Right ventricle myocardium superior (tissue), 1 donor: Measurements from ENCODE around the gene KBTBD2. TPM values are rescaled to one million over a fixed set of nuclear protein-coding genes. Genes with fewer than 3 reads are reported as not detected.
A peak's percentile ranks its signal among the peaks of the same experiment; 100 is the strongest.
"Not testable (repeated sequence)": the region's sequence is repeated elsewhere in the genome, so short reads cannot be mapped to it uniquely, and the experiment has no call there.

Experiments
- ATAC-seq: fragments of 200-7000 bp; cut with Tn5 transposase; one replicate; pipeline ENCODE4 v1.9.1; 2020; ENCODE audit warnings: mild to moderate bottlenecking; ENCODE audit not compliant: poor library complexity
- DNase-seq: peaks from one replicate; pipeline ENCODE4 v3.0.0-alpha.2; 2020
- intact Hi-C: fragments of 100-400 bp; cut with DNase I; formaldehyde crosslinking; loops from one replicate; pipeline ENCODE4 v1.11.2; 2022
- total RNA-seq: library from RNA; stranded (reverse); fragmentation: NEBNext Ultra II Directional; extraction: Animal tissue kit (Norgen Biotek cat#: 25700); gene quantifications from one replicate; pipeline ENCODE4 v1.2.1, GENCODE V29; 2021
- donor health status: DM: no; HTN: yes; CAD: no; lungs with severe emphysema.

Gene KBTBD2
- total RNA-seq, 1 donor from 2014 or later, result 25.1 TPM

DNA sequence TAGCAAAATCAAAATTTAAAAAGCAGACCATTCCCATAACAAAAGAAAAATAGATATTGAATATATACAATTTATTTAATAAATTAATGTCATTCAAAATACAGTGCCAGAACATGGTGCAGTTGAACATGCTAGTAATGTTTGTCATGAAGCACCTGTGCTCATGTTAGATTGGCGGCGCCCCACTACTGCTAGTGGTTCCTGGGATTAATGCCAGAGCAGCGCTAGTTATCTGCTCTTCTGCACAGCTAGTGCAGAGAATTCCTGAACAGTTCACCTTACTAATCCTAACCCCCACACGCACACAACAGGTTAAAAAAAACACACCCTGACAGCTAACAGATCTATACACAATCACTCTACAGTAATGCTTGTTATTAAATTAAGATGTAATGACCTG, 23.4 kb downstream of the KBTBD2 start:
- peak; percentile 55 for DNase-seq
- intact Hi-C loops, result no loop called here
- ATAC-seq, result peak; percentile 67

DNA sequence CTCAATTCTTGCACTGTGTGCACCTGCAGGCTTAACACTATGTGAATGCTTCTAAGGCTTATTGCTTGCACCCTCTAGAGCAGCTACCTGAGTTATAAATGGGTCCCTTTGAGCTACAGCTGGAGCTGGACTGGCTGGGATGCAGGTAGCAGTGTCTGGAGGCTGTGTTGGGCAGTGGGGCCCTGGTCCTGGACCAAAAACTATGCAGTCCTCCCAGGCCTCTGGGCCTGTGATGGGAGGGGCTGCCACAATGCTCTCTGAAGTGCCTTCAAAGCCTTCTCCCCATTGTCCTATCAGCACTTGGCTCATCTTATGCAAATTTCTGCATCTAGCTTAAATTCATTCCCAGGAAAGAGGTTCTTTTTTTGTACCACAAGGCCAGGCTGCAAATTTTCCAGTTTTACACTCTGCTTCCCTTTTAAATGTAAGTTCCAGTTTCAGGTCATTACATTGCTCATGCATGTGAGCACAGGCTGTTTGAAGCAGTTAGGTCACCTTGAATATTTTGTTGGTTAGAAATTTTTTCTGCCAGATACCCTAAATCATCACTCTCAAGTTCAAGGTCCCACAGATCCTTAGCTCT, 26.0 kb downstream of the KBTBD2 start:
- intact Hi-C loops, result no loop called here
- DNase-seq (no peak), ATAC-seq (no peak)

DNA sequence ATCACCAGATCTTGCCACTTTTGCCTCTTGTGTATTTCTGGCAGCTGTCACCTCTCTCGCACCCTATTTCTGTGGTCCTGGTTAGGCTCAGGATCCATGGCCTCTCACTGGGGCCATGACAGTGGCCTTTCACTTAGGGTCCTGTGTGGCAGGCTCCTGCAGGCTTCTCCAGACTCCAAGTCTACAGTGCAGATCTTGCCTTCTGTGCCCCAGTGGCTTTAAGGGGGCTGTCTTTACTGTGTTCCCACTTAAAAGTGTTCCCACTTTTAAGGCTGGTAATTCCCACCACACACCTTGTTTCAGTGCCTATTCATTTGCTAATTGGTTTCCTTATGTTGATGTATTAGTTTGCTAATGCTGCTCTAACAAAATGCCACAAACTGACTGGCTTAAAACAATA, 27.7 kb downstream of the KBTBD2 start:
- DNase-seq, intact Hi-C loops, ATAC-seq: not testable (repeated sequence)

GRCh38 chr7:32860090-32860489, 31.5 kb downstream of the KBTBD2 start:
- DNase-seq, result no peak
- no peak for ATAC-seq
- intact Hi-C loops, result no loop called here

DNA sequence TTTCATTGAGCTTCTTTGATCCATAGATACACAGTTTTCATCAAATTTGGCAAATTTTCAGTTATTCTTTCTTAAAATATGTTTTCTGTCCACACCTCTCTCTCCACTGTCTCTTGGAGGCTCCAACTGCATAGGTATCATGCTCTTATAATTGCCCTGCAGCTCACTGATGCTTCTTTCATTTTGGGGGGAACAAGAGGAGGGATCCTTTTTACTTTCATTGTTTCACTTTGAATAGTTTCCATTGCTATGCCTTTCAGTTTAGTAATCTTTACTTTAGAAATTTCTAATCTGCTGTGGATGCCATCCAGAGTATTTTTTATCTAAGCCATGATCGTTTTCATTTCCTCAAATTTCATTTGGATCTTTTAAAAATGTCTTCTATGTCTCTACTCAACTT, 32.9 kb downstream of the KBTBD2 start:
- intact Hi-C loops, result no loop called here
- DNase-seq, result no peak
- no peak for ATAC-seq

DNA sequence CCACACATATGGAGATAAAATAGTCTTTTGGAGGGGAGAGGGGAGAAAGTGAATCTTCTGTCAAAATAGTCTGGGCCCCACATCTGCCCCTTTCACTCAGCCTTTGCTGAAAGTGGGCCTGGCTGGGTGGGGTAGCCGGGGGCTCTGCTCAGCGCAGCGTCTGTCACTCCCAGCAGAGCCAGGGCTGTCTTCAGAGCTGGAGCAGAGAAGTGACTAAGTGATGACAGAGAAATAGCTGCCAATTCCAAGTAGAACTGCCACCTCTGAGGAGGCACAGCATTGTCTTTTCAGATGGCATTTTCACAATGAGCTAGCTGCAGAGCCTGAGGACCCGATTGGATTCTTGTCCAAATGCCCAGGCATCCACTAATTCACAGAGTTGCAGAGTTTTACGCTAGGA, 34.5 kb downstream of the KBTBD2 start:
- DNase-seq, intact Hi-C loops: not testable (repeated sequence)
- peak; percentile 84 for ATAC-seq

GRCh38 chr7:32855837-32856775, 35.5 kb downstream of the KBTBD2 start:
- intact Hi-C loops, DNase-seq: not testable (repeated sequence)
- ATAC-seq, result peak; percentile 18

GRCh38 chr7:32850654-32851053, 40.9 kb downstream of the KBTBD2 start:
- intact Hi-C loops, result not testable (repeated sequence)

DNA sequence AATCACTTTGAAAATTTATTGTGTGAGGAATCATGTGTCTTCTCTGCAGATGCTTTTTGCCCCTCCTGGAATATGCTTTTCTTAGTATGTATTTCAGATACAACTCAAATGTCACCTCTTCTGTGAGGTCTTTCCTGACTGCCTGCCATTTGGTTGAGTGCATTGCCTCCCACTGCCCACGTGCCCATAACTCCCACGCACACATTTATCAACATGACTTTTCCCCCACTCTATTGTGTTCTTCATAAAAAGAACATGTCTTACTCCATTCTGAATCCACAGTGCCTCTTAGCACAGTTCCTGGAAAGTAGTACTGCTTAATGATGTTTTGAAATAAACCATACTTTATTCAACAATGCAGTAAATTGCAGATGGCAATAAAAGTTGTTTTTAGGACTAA, 42.9 kb downstream of the KBTBD2 start:
- intact Hi-C loops, result loop anchor here (5.0 kb wide), 1 partner anchor 94 kb away; no protein-coding TSS in a partner anchor
- not testable (repeated sequence) for ATAC-seq, DNase-seq

More at GRCh38 chr7:32850654-32851053, 40.9 kb downstream of the KBTBD2 start:
- not testable (repeated sequence) for ATAC-seq, DNase-seq

GRCh38 chr7:32846630-32847225, 44.8 kb downstream of the KBTBD2 start:
- DNase-seq, result peak; percentile 95
- ATAC-seq, result peak; percentile 100
- intact Hi-C loops, result loop anchor here (5.0 kb wide), 1 partner anchor 96 kb away; no protein-coding TSS in a partner anchor

GRCh38 chr7:32844748-32845147, 46.8 kb downstream of the KBTBD2 start:
- DNase-seq, ATAC-seq: not testable (repeated sequence)
- intact Hi-C loops, result loop anchor here (5.0 kb wide), 1 partner anchor 98 kb away; no protein-coding TSS in a partner anchor

- ATAC-seq, DNase-seq, intact Hi-C loops: not testable (repeated sequence)
These were observed 47.8 kb downstream of the KBTBD2 start for GRCh38 chr7:32843763-32844162.

DNA sequence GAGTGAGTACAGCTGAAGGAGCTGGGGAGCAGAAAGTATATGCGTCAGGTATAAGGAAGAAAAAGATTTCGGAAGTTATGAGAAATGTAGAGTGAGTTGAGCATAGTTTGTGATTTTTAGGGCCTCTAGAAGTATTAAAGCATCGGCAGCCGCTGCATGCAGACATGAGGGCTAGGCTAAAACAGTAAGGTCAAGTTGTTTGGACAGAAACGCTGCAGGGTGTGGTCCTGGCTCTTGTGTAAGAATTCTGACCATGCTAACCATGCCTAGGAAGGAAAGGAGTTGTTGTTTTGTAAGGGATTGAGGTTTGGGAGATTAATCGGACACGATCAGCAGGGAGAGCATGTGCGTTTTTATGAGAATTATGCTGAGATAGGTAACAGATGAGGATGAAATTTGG, 51.7 kb downstream of the KBTBD2 start:
- intact Hi-C loops, DNase-seq, ATAC-seq: not testable (repeated sequence)

GRCh38 chr7:32828996-32829752, 62.4 kb downstream of the KBTBD2 start:
- intact Hi-C loops, DNase-seq, ATAC-seq: not testable (repeated sequence)

Other genes with a start within 250 kb of the KBTBD2 start
- 120 TPM for gene FKBP9, start 65.7 kb upstream of the KBTBD2 start, total RNA-seq
- 21.6 TPM for gene NT5C3A, start 171.0 kb upstream of the KBTBD2 start, total RNA-seq
- 20.1 TPM for gene RP9, start 217.6 kb upstream of the KBTBD2 start, total RNA-seq
- gene BBS9, start 237.8 kb upstream of the KBTBD2 start, total RNA-seq, result 8.7 TPM